Measurements from ENCODE around the gene PRTG. TPM values are rescaled to one million over a fixed set of nuclear protein-coding genes. Genes with fewer than 3 reads are reported as not detected.
A peak's percentile ranks its signal among the peaks of the same experiment; 100 is the strongest.

PRTG gene
- total and polyA plus RNA-seq, 9 of the 15 experiments (the other 6 are each of a cell fraction or from before 2014, with no cell fraction given), result under 0.01 to 0.14 (median 0.06) TPM; not detected in 1

DNA sequence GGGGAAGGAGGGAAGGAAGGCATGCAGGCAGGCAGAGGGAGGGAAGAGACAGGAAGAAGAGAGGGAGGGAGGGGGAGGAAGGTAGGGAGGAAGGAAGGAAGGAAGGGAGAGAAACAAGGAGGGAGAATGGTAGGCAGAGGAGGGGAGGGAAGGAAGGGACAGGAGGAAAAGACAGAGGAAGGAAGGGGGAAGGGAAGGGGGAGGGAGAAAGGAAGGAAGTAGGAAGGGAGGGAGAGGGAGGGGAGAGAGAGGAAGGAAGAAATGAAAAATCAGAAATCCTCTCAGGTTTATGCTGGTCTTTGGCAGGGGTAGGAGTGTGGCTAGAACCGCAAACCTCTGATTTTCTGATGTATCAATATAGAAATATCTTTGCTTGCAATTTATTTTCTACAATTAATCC lies 4.2 kb downstream of the PRTG start:
- no peaks in the 10 kb centered on the region for H3K36me3 ChIP-seq (ENCODE audit: control insufficient read depth, insufficient read depth, low read length)
- ATAC-seq (no peak), DNase-seq (ENCODE audit: extremely low read depth in 1 of 4, low spot score in 3 of 4) (no peak), FAIRE-seq (no peak)
- no peak overlapping the region for H3K4me2 ChIP-seq (ENCODE audit: insufficient read depth, low read length)
- TF ChIP-seq, protein P1, sequence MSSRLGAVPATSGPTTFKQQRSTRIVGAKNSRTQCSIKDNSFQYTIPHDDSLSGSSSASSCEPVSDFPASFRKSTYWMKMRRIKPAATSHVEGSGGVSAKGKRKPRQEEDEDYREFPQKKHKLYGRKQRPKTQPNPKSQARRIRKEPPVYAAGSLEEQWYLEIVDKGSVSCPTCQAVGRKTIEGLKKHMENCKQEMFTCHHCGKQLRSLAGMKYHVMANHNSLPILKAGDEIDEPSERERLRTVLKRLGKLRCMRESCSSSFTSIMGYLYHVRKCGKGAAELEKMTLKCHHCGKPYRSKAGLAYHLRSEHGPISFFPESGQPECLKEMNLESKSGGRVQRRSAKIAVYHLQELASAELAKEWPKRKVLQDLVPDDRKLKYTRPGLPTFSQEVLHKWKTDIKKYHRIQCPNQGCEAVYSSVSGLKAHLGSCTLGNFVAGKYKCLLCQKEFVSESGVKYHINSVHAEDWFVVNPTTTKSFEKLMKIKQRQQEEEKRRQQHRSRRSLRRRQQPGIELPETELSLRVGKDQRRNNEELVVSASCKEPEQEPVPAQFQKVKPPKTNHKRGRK (tag; IDR thresholded peaks at IDR 0.05), result peak; percentile 67; the same call in 1 of the 2 replicates
- TF ChIP-seq ZNF121 (CRISPR knock-in tag; conservative IDR thresholded peaks at IDR 0.05) (no peak), ELF2 (CRISPR knock-in tag; IDR thresholded peaks at IDR 0.05) (no peak), CHD4 (IDR thresholded peaks at IDR 0.05; ENCODE audit: insufficient read depth, insufficient replicate concordance, low read depth, low read length, poor library complexity, severe bottlenecking) (no peak)
- H4K20me1 ChIP-seq (replicated peaks; ENCODE audit: control insufficient read depth, insufficient read depth, low read length), result no peaks in the 10 kb centered on the region
- no peak overlapping the region for H3K4me3 ChIP-seq
- H3K4me1 ChIP-seq (replicated peaks in 1 of 2; ENCODE audit: control insufficient read depth in 2 of 2, insufficient read depth in 2 of 2, low read length in 2 of 2), result peaks cover 4 to 13% of the 10 kb centered on the region in 2 experiments; a peak in 4 of 5 replicates
- H3K27ac ChIP-seq (ENCODE audit: extremely low read depth, low read depth, low read length), result no peak overlapping the region
- BruUV-seq (replicated peaks), result no TSS peak
- no peaks in the 10 kb centered on the region for H3K9me1 ChIP-seq (ENCODE audit: control insufficient read depth, insufficient read depth, low read length)
- no peak overlapping the region for H2AFZ ChIP-seq (ENCODE audit: low read depth, low read length)
- CTCF ChIA-PET (ENCODE audit: low intra/inter-chr PET ratio), result no interaction called here
- no peaks in the 10 kb centered on the region for H3K9me3 ChIP-seq (replicated peaks; ENCODE audit: control insufficient read depth, insufficient read depth, low read depth, low read length)
- H3K79me2 ChIP-seq (ENCODE audit: control insufficient read depth, insufficient read depth, low read length), result no peaks in the 10 kb centered on the region
- 10% methylated on average over 1 of the region's 1 CpG for WGBS (ENCODE audit: insufficient coverage, low coverage, missing lambda C conversion rate)
- no peak overlapping the region for H3K9ac ChIP-seq (ENCODE audit: insufficient read depth in 1 of 2, low read depth in 2 of 2, low read length in 2 of 2)
- H3K27me3 ChIP-seq (ENCODE audit: control insufficient read depth in 2 of 2, insufficient read depth in 2 of 2, low read length in 2 of 2), result peaks cover 23 to 28% of the 10 kb centered on the region in 2 experiments
- POLR2A ChIA-PET, result no interaction called here
- in situ Hi-C loops (cut with MboI) (no loop called here), intact Hi-C loops (cut with micrococcal nuclease) (no loop called here)

DNA sequence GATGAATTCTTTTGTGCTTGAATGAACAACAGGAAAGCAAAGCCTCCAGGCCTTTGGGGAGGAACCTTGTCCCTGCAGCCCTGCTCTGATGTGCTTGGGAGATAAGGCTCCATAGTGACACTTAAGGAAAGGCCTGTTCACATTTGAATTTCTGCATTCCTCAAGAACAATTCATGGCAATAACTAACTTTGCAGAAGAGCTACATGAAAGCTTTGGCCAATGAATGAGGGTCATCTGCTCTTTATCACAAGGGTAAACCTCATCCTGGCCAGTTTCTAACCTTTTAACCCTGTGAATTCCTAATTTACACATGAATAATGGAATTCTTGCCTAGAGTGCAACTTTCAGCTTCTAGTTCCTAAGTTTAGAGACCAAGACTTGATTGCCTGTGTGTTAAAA lies 5.6 kb downstream of the PRTG start:
- Histone ChIP-seq H4K20me1 (replicated peaks; ENCODE audit: control insufficient read depth, insufficient read depth, low read length) (no peaks in the 10 kb centered on the region), H3K9ac (ENCODE audit: insufficient read depth in 1 of 2, low read depth in 2 of 2, low read length in 2 of 2) (no peak overlapping the region), H2AFZ (ENCODE audit: low read depth, low read length) (no peak overlapping the region), H3K4me3 (no peak overlapping the region), H3K9me3 (replicated peaks; ENCODE audit: control insufficient read depth, insufficient read depth, low read depth, low read length) (no peaks in the 10 kb centered on the region), H3K36me3 (ENCODE audit: control insufficient read depth, insufficient read depth, low read length) (no peaks in the 10 kb centered on the region), H3K27me3 (ENCODE audit: control insufficient read depth in 2 of 2, insufficient read depth in 2 of 2, low read length in 2 of 2) (peaks cover 14 to 19% of the 10 kb centered on the region in 2 experiments), H3K4me1 (replicated peaks in 1 of 2; ENCODE audit: control insufficient read depth in 2 of 2, insufficient read depth in 2 of 2, low read length in 2 of 2) (peaks cover 4% of the 10 kb centered on the region in 2 experiments; a peak in 3 of 5 replicates), H3K27ac (ENCODE audit: extremely low read depth, low read depth, low read length) (no peak overlapping the region), H3K79me2 (ENCODE audit: control insufficient read depth, insufficient read depth, low read length) (no peaks in the 10 kb centered on the region), H3K4me2 (ENCODE audit: insufficient read depth, low read length) (no peak overlapping the region), H3K9me1 (ENCODE audit: control insufficient read depth, insufficient read depth, low read length) (no peaks in the 10 kb centered on the region)
- ChIA-PET CTCF (ENCODE audit: low intra/inter-chr PET ratio) (no interaction called here), POLR2A (interaction anchor here (0.5 to 1.5 kb wide), 2 partner anchors 9 to 139 kb away, joined by 3 to 4 read pairs; no protein-coding TSS in a partner anchor)
- no TSS peak for BruUV-seq (replicated peaks)
- intact Hi-C loops (cut with micrococcal nuclease), result no loop called here
- in situ Hi-C loops (cut with MboI), result no loop called here
- no peak for TF ChIP-seq SMARCA5 (IDR thresholded peaks at IDR 0.05)
- TF ChIP-seq, protein P2, sequence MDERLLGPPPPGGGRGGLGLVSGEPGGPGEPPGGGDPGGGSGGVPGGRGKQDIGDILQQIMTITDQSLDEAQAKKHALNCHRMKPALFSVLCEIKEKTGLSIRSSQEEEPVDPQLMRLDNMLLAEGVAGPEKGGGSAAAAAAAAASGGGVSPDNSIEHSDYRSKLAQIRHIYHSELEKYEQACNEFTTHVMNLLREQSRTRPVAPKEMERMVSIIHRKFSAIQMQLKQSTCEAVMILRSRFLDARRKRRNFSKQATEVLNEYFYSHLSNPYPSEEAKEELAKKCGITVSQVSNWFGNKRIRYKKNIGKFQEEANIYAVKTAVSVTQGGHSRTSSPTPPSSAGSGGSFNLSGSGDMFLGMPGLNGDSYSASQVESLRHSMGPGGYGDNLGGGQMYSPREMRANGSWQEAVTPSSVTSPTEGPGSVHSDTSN (CRISPR knock-in tag; IDR thresholded peaks at IDR 0.05; ENCODE audit: low read depth), result no peak
- TF ChIP-seq, protein P2 (tag; conservative IDR thresholded peaks at IDR 0.05; ENCODE audit: low read depth), result no peak
- TF ChIP-seq, protein P3, sequence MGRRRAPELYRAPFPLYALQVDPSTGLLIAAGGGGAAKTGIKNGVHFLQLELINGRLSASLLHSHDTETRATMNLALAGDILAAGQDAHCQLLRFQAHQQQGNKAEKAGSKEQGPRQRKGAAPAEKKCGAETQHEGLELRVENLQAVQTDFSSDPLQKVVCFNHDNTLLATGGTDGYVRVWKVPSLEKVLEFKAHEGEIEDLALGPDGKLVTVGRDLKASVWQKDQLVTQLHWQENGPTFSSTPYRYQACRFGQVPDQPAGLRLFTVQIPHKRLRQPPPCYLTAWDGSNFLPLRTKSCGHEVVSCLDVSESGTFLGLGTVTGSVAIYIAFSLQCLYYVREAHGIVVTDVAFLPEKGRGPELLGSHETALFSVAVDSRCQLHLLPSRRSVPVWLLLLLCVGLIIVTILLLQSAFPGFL (CRISPR knock-in tag; IDR thresholded peaks at IDR 0.05), result no peak
- TF ChIP-seq, protein P4, sequence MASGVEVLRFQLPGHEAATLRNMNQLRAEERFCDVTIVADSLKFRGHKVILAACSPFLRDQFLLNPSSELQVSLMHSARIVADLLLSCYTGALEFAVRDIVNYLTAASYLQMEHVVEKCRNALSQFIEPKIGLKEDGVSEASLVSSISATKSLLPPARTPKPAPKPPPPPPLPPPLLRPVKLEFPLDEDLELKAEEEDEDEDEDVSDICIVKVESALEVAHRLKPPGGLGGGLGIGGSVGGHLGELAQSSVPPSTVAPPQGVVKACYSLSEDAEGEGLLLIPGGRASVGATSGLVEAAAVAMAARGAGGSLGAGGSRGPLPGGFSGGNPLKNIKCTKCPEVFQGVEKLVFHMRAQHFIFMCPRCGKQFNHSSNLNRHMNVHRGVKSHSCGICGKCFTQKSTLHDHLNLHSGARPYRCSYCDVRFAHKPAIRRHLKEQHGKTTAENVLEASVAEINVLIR (CRISPR knock-in tag; IDR thresholded peaks at IDR 0.05), result no peak
- no peak for TF ChIP-seq ZNF212 (CRISPR knock-in tag; IDR thresholded peaks at IDR 0.05)
- FAIRE-seq (peak; percentile 23), DNase-seq (ENCODE audit: extremely low read depth in 1 of 4, low spot score in 3 of 4) (peak in 1 of 4 experiments; percentile 12), ATAC-seq (no peak)

All from K562 (cell line).